PC-9 (cell line): ENCODE results near the gene KANK2.
"Not testable (repeated sequence)": the region's sequence is repeated elsewhere in the genome, so short reads cannot be mapped to it uniquely, and the experiment has no call there.

Experiments
- EZH2 ChIP-seq: fragments of 200-600 bp; sonication (generic); IDR thresholded peaks from 2 replicates; pipeline ENCODE4 v1.8.0; 2017; ENCODE audit warnings: antibody characterized with exemption, low read depth
- TF ChIP-seq, protein P1 (sequence below): fragments of 200-600 bp; sonication (generic); conservative IDR thresholded peaks from 2 replicates; pipeline ENCODE4 v1.6.1; 2017; ENCODE audit warnings: mixed run types, antibody characterized with exemption, mild to moderate bottlenecking, moderate library complexity

DNA sequence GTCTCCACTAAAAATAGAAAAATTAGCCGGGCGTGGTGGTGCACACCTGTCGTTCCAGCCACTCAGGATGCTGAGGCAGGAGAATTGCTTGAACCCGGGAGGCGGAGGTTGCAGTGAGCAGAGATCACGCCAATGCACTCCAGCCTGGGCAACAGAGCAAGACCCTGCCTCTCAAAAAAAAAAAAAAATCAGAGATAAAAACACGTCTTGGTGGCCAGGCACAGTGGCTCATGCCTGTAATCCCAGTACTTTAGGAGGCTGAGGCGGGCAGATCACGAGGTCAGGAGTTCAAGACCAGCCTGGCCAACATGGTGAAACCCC is 18.2 kb downstream of the KANK2 start:
- TF ChIP-seq, protein P1, sequence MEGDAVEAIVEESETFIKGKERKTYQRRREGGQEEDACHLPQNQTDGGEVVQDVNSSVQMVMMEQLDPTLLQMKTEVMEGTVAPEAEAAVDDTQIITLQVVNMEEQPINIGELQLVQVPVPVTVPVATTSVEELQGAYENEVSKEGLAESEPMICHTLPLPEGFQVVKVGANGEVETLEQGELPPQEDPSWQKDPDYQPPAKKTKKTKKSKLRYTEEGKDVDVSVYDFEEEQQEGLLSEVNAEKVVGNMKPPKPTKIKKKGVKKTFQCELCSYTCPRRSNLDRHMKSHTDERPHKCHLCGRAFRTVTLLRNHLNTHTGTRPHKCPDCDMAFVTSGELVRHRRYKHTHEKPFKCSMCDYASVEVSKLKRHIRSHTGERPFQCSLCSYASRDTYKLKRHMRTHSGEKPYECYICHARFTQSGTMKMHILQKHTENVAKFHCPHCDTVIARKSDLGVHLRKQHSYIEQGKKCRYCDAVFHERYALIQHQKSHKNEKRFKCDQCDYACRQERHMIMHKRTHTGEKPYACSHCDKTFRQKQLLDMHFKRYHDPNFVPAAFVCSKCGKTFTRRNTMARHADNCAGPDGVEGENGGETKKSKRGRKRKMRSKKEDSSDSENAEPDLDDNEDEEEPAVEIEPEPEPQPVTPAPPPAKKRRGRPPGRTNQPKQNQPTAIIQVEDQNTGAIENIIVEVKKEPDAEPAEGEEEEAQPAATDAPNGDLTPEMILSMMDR, result not testable (repeated sequence)
- TF ChIP-seq EZH2, result not testable (repeated sequence)
